Activated gamma-delta T cell treated with anti-CD3 and anti-CD28 coated beads, Interleukin-2, amount 50 U/mL, for 16 hours (primary cell): ENCODE data around the gene HS3ST2.
"Not testable (repeated sequence)": the region's sequence is repeated elsewhere in the genome, so short reads cannot be mapped to it uniquely, and the experiment has no call there.

Experiments
- DNase-seq: peaks from one replicate; pipeline ENCODE4 v3.0.0-alpha.2; 2020; ENCODE audit warnings: low read depth

The HS3ST2 gene

GRCh38 chr16:22932032-22932771 lies 118.2 kb downstream of the HS3ST2 start:
- DNase-seq: no peak

GRCh38 chr16:22933173-22933572 lies 119.2 kb downstream of the HS3ST2 start:
- no peak for DNase-seq

- no peak for DNase-seq
These were observed 120.8 kb downstream of the HS3ST2 start for GRCh38 chr16:22934786-22935185.

- DNase-seq: no peak
These were observed 123.2 kb downstream of the HS3ST2 start for GRCh38 chr16:22937169-22937568.

- DNase-seq: no peak
These were observed 124.7 kb downstream of the HS3ST2 start for GRCh38 chr16:22938647-22939046.

- DNase-seq: not testable (repeated sequence)
These were observed 125.9 kb downstream of the HS3ST2 start for GRCh38 chr16:22939744-22940363.

GRCh38 chr16:22941970-22942501 lies 128.1 kb downstream of the HS3ST2 start:
- no peak for DNase-seq

- no peak for DNase-seq
These were observed 128.8 kb downstream of the HS3ST2 start for GRCh38 chr16:22942811-22943210.

GRCh38 chr16:22945361-22945760 lies 131.4 kb downstream of the HS3ST2 start:
- DNase-seq: no peak

GRCh38 chr16:22946433-22946832 lies 132.5 kb downstream of the HS3ST2 start:
- DNase-seq: no peak

GRCh38 chr16:22948058-22948602 lies 134.2 kb downstream of the HS3ST2 start:
- DNase-seq: no peak

GRCh38 chr16:22948603-22949368 lies 134.8 kb downstream of the HS3ST2 start:
- no peak for DNase-seq

GRCh38 chr16:22955461-22956070 lies 141.6 kb downstream of the HS3ST2 start:
- DNase-seq: no peak

GRCh38 chr16:22961206-22961605 lies 147.2 kb downstream of the HS3ST2 start:
- no peak for DNase-seq

- no peak for DNase-seq
These were observed 148.9 kb downstream of the HS3ST2 start for GRCh38 chr16:22962905-22963304.
